Transverse colon (tissue), 4 donors: Measurements from ENCODE around the gene DPF3. TPM values are rescaled to one million over a fixed set of nuclear protein-coding genes. Genes with fewer than 3 reads are reported as not detected.

Source experiments
- DNase-seq: peaks from one replicate; pipeline ENCODE4 v3.0.0-alpha.2; 2019
- H3K27ac ChIP-seq, 4 donors: fragments of 200-600 bp; sonication (generic); 2 replicates each; pipeline ENCODE4 v1.5.1; 2016 to 2018; ENCODE audit warnings: inconsistent platforms in 4 of 4
- H3K27me3 ChIP-seq: fragments of 200-600 bp; sonication (generic); 2 replicates; pipeline ENCODE4 v1.5.1; 2017; ENCODE audit warnings: inconsistent platforms
- H3K36me3 ChIP-seq, 4 donors: fragments of 200-600 bp; sonication (generic); 2 replicates each; pipeline ENCODE4 v1.5.1; 2017 to 2019; ENCODE audit warnings: inconsistent platforms in 4 of 4
- H3K4me1 ChIP-seq, 4 donors: fragments of 200-600 bp; sonication (generic); 2 replicates each; pipeline ENCODE4 v1.5.1; 2017 to 2020; ENCODE audit warnings: inconsistent platforms in 4 of 4
- H3K4me3 ChIP-seq, 4 donors: fragments of 200-600 bp; sonication (generic); 1 replicate in 1 of 4; 2 replicates in 3 of 4; pipeline versions ENCODE4 v1.5.1 to v1.6.1; 2017 to 2019; ENCODE audit warnings: inconsistent platforms in 4 of 4
- H3K9me3 ChIP-seq, 2 donors: fragments of 200-600 bp; sonication (generic); 2 replicates each; pipeline ENCODE4 v1.5.1; 2017 to 2019; ENCODE audit warnings: inconsistent platforms in 2 of 2
- CTCF ChIP-seq, 5 experiments: fragments of 200-600 bp in 3 of 5; fragments of 450-650 bp in 2 of 5; sonication (generic) in 3 of 5; IDR thresholded peaks; 1 replicate in 2 of 5; 2 replicates in 3 of 5; pipeline ENCODE4 v1.5.1; 2016 to 2017; ENCODE audit warnings: antibody characterized with exemption in 5 of 5, inconsistent platforms in 3 of 5, mild to moderate bottlenecking in 2 of 5, moderate library complexity in 1 of 5
- EP300 ChIP-seq: sonication (generic); formaldehyde crosslinking; IDR thresholded peaks from one replicate; pipeline ENCODE4 v1.6.1; 2017; ENCODE audit warnings: antibody characterized with exemption, low read depth
- POLR2A ChIP-seq: fragments of 450-650 bp; IDR thresholded peaks from one replicate; pipeline ENCODE4 v1.6.1; 2016; ENCODE audit warnings: antibody characterized with exemption, mild to moderate bottlenecking, moderate library complexity
- POLR2AphosphoS5 ChIP-seq, 3 donors: sonication (generic); formaldehyde crosslinking; IDR thresholded peaks; one replicate each; pipeline ENCODE4 v1.6.1; 2016; ENCODE audit warnings: antibody characterized with exemption in 3 of 3
- WGBS, 2 donors: methylation state at CpG; one replicate each; pipeline ENCODE4 v1.1.5; 2018; ENCODE audit warnings: low coverage in 1 of 2; 5-methylcytosine and 5-hydroxymethylcytosine counted together
- in situ Hi-C, 4 donors: fragments of 200-750 bp; cut with MboI; loops; one replicate each; pipeline versions ENCODE4 v1.15.0 to v1.15.1; 2017; ENCODE audit warnings: low sequenced_read_pairs in 3 of 4, low pct_ligation_motif_present in 1 of 4, low pct_unique_long_range_greater_than_20kb in 1 of 4
- intact Hi-C: fragments of 100-400 bp; cut with DNase I; formaldehyde crosslinking; loops from one replicate; pipeline ENCODE4 v1.15.1; 2023; ENCODE audit warnings: low total_unique reads
- total RNA-seq, 4 donors: library from RNA; depleted of rRNA; stranded (reverse); fragments of >200 nt; gene quantifications; one replicate each; pipeline ENCODE4 v1.1.0, GENCODE V29; 2016

Gene DPF3
- total RNA-seq, 4 donors from 2014 or later = 7.1 to 23.5 (median 10.9) TPM

- in situ Hi-C loops = no loop called here
- WGBS, 2 donors = 73 to 80% methylated on average over 1 to 3 of the region's 3 CpGs
Observed at GRCh38 chr14:72675126-72675525, 218.8 kb downstream of the DPF3 start.

GRCh38 chr14:72673179-72673578 lies 220.7 kb downstream of the DPF3 start:
- no peak overlapping the region for H3K4me3 ChIP-seq
- H3K4me1 ChIP-seq = no peaks in the 10 kb centered on the region
- H3K9me3 ChIP-seq = no peaks in the 10 kb centered on the region
- no peak for TF ChIP-seq EP300
- TF ChIP-seq POLR2A = no peak
- no peak for TF ChIP-seq CTCF (IDR thresholded peaks at IDR 0.05)
- TF ChIP-seq POLR2AphosphoS5 (IDR thresholded peaks at IDR 0.05) = no peak
- H3K27ac ChIP-seq = no peak overlapping the region
- no peaks in the 10 kb centered on the region for H3K36me3 ChIP-seq
- intact Hi-C loops (no loop called here), in situ Hi-C loops (no loop called here)
- no peak for DNase-seq
- H3K27me3 ChIP-seq = no peaks in the 10 kb centered on the region

More at GRCh38 chr14:72675126-72675525, 218.8 kb downstream of the DPF3 start:
- H3K9me3 ChIP-seq = no peaks in the 10 kb centered on the region
- no peaks in the 10 kb centered on the region for H3K27me3 ChIP-seq
- H3K4me3 ChIP-seq = no peak overlapping the region
- TF ChIP-seq CTCF (IDR thresholded peaks at IDR 0.05) (no peak), POLR2AphosphoS5 (IDR thresholded peaks at IDR 0.05) (no peak), POLR2A (no peak), EP300 (no peak)
- intact Hi-C loops = no loop called here
- no peak for DNase-seq
- no peak overlapping the region for H3K27ac ChIP-seq
- H3K4me1 ChIP-seq = no peaks in the 10 kb centered on the region
- H3K36me3 ChIP-seq = no peaks in the 10 kb centered on the region

- 3% methylated on average over 1 of the region's 1 CpG; no CpG with 5 or more reads in 1 of the 2 donors for WGBS, 2 donors
- DNase-seq = no peak
- intact Hi-C loops = no loop called here
- Histone ChIP-seq H3K27ac (no peak overlapping the region), H3K4me1 (no peaks in the 10 kb centered on the region), H3K4me3 (no peak overlapping the region), H3K9me3 (no peaks in the 10 kb centered on the region), H3K36me3 (no peaks in the 10 kb centered on the region), H3K27me3 (no peaks in the 10 kb centered on the region)
- no peak for TF ChIP-seq EP300
- no peak for TF ChIP-seq POLR2A
- no peak for TF ChIP-seq CTCF (IDR thresholded peaks at IDR 0.05)
- TF ChIP-seq POLR2AphosphoS5 (IDR thresholded peaks at IDR 0.05) = no peak
- in situ Hi-C loops = no loop called here
Observed at GRCh38 chr14:72666610-72667009, 227.3 kb downstream of the DPF3 start.

GRCh38 chr14:72665259-72665658 lies 228.6 kb downstream of the DPF3 start:
- Histone ChIP-seq H3K4me3 (no peak overlapping the region), H3K27me3 (no peaks in the 10 kb centered on the region), H3K9me3 (no peaks in the 10 kb centered on the region), H3K27ac (no peak overlapping the region), H3K36me3 (no peaks in the 10 kb centered on the region), H3K4me1 (no peaks in the 10 kb centered on the region)
- intact Hi-C loops = no loop called here
- WGBS, 2 donors = 41 to 62% methylated on average over 3 of the region's 3 CpGs
- TF ChIP-seq POLR2A (no peak), CTCF (IDR thresholded peaks at IDR 0.05) (no peak), POLR2AphosphoS5 (IDR thresholded peaks at IDR 0.05) (no peak), EP300 (no peak)
- in situ Hi-C loops = no loop called here
- no peak for DNase-seq
